ENCODE results near the gene CATSPERB. TPM values are rescaled to one million over a fixed set of nuclear protein-coding genes. Genes with fewer than 3 reads are reported as not detected.

The CATSPERB gene, protein sequence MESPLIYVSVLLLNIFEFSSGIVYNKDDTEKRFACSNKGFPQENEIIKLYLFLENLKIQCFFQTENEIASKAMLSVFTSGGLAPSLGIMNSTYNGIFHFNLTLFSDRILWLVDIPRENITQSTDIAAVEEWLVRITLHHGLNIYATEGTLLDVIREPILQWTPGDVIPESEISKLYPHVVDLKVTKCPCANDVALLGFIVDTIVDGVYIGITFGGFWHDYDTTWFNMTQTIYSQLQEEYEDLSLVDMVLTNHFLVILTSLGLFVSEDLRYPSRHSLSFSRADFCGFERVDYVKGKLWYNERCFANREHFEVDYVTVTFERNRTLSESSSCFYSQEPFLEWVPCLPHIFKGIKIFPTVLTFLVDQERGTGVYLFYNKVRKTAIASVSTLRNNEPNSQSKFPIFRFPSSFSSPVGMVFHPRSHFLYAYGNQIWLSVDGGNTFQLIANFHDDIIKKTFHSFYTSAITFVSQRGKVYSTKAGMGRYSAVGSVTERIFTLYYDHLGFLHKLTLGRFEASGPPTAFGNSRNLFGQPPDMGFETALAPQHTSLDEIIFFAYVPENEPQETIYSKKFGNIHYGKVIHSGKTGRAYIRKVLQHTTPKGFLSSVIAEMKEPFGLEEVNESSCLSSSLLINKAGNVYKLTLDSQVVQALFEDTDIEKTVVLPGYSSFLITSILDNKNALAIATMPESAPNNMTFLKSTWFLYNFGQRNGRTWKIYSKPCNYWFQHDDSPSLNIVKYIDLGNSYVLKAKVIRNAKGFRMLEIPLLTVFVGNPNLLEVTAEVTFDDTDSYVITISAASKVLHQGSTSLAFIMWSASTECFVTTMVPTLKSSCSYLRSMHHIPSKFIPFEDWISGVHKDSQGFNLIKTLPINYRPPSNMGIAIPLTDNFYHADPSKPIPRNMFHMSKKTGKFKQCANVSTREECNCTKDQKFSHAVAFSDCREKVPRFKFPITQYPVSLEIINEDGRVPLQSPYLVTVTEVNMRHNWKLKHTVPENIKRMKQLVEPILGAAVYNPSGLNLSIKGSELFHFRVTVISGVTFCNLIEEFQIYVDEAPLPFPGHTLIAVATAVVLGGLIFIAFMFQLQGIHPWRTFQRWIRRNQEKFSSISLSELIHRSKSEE
- total RNA-seq, result not detected in 2 replicates

DNA sequence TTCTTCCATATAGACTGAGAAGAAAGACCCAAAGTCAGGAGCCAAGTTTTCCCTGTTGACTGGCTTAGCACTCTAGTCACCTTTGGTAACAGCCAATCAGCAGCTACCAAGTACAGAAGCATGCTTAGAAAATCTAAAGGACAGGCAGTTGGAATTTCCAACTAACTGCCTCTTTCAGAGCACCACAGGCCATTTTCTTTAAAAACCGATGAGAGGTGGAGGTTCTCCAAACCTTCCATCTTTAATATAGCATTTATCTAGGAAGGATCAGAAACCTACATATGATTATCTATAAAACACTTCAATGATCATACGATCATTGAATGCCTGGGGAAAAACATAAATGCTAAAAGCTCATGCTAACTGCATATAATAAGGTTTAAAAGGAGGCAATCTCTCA, at the start of gene CATSPERB:
CATSPERB (minus strand) TSS at position 101 of the 400 bp plus-strand sequence. CDS start 2,607 bp downstream, outside the sequence.

Small RNAs within 50 kb of the gene (small RNA-seq; reads per million reads assigned to genes)
- not detected for gene AL133373.1
- gene POLR3GP1, result not detected
- not detected for gene RF00012

Other genes with a start within 250 kb of the CATSPERB start
- gene PPP4R3A, start 221.8 kb downstream of the CATSPERB start, total RNA-seq, result 52.9 and 73.3 TPM in 2 replicates
- gene TC2N, start 135.4 kb upstream of the CATSPERB start, total RNA-seq, result not detected in 2 replicates
- 0.96 and 4.6 TPM in 2 replicates for gene FBLN5, start 215.6 kb upstream of the CATSPERB start, total RNA-seq